ENCODE data around the gene MVB12B.

Gene MVB12B

GRCh38 chr9:126401107-126401506, 74.5 kb downstream of the MVB12B start:
- H3K27me3 ChIP-seq (ENCODE audit: control insufficient read depth in 5 of 5, insufficient read depth in 4 of 5, low read length in 5 of 5), result no peaks in the 10 kb centered on the region
- H3K4me3 ChIP-seq (ENCODE audit: low read depth in 1 of 5, low read length in 5 of 5), result no peak overlapping the region
- no peak overlapping the region for H3K9ac ChIP-seq (ENCODE audit: low read length in 5 of 5)
- H3K27ac ChIP-seq (ENCODE audit: low read depth, low read length), result no peak overlapping the region
- H3K4me1 ChIP-seq (ENCODE audit: control insufficient read depth in 5 of 5, insufficient read depth in 5 of 5, low read length in 5 of 5), result peaks cover 0 to 11% (median 8%) of the 10 kb centered on the region in 5 donors
- peaks cover 0 to 57% (median 26%) of the 10 kb centered on the region in 5 donors for H3K36me3 ChIP-seq (ENCODE audit: control insufficient read depth in 5 of 5, insufficient read depth in 5 of 5, low read length in 5 of 5)
- no peaks in the 10 kb centered on the region for H3K9me3 ChIP-seq (ENCODE audit: control insufficient read depth in 5 of 5, low read length in 5 of 5)

- Histone ChIP-seq H3K9ac (ENCODE audit: low read length in 5 of 5) (no peak overlapping the region), H3K4me3 (ENCODE audit: low read depth in 1 of 5, low read length in 5 of 5) (no peak overlapping the region), H3K27me3 (ENCODE audit: control insufficient read depth in 5 of 5, insufficient read depth in 4 of 5, low read length in 5 of 5) (no peaks in the 10 kb centered on the region), H3K27ac (ENCODE audit: low read depth, low read length) (no peak overlapping the region), H3K9me3 (ENCODE audit: control insufficient read depth in 5 of 5, low read length in 5 of 5) (no peaks in the 10 kb centered on the region), H3K4me1 (ENCODE audit: control insufficient read depth in 5 of 5, insufficient read depth in 5 of 5, low read length in 5 of 5) (peaks cover 0 to 8% (median 3%) of the 10 kb centered on the region in 5 donors), H3K36me3 (ENCODE audit: control insufficient read depth in 5 of 5, insufficient read depth in 5 of 5, low read length in 5 of 5) (peaks cover 0 to 56% (median 26%) of the 10 kb centered on the region in 5 donors)
These were observed 75.0 kb downstream of the MVB12B start for GRCh38 chr9:126401581-126401980.

GRCh38 chr9:126403397-126403796, 76.8 kb downstream of the MVB12B start:
- peaks cover 0 to 4% (median 0%) of the 10 kb centered on the region in 5 donors for H3K4me1 ChIP-seq (ENCODE audit: control insufficient read depth in 5 of 5, insufficient read depth in 5 of 5, low read length in 5 of 5)
- peaks cover 0 to 51% (median 26%) of the 10 kb centered on the region in 5 donors for H3K36me3 ChIP-seq (ENCODE audit: control insufficient read depth in 5 of 5, insufficient read depth in 5 of 5, low read length in 5 of 5)
- H3K27ac ChIP-seq (ENCODE audit: low read depth, low read length), result no peak overlapping the region
- H3K27me3 ChIP-seq (ENCODE audit: control insufficient read depth in 5 of 5, insufficient read depth in 4 of 5, low read length in 5 of 5), result no peaks in the 10 kb centered on the region
- no peaks in the 10 kb centered on the region for H3K9me3 ChIP-seq (ENCODE audit: control insufficient read depth in 5 of 5, low read length in 5 of 5)
- no peak overlapping the region for H3K9ac ChIP-seq (ENCODE audit: low read length in 5 of 5)
- no peak overlapping the region for H3K4me3 ChIP-seq (ENCODE audit: low read depth in 1 of 5, low read length in 5 of 5)

- Histone ChIP-seq H3K9me3 (ENCODE audit: control insufficient read depth in 5 of 5, low read length in 5 of 5) (no peaks in the 10 kb centered on the region), H3K27ac (ENCODE audit: low read depth, low read length) (no peak overlapping the region), H3K4me1 (ENCODE audit: control insufficient read depth in 5 of 5, insufficient read depth in 5 of 5, low read length in 5 of 5) (no peaks in the 10 kb centered on the region), H3K9ac (ENCODE audit: low read length in 5 of 5) (no peak overlapping the region), H3K4me3 (ENCODE audit: low read depth in 1 of 5, low read length in 5 of 5) (no peak overlapping the region), H3K36me3 (ENCODE audit: control insufficient read depth in 5 of 5, insufficient read depth in 5 of 5, low read length in 5 of 5) (peaks cover 0 to 53% (median 28%) of the 10 kb centered on the region in 5 donors), H3K27me3 (ENCODE audit: control insufficient read depth in 5 of 5, insufficient read depth in 4 of 5, low read length in 5 of 5) (no peaks in the 10 kb centered on the region)
These were observed 77.8 kb downstream of the MVB12B start for GRCh38 chr9:126404459-126404858.

GRCh38 chr9:126406075-126406667, 79.5 kb downstream of the MVB12B start:
- Histone ChIP-seq H3K4me1 (ENCODE audit: control insufficient read depth in 5 of 5, insufficient read depth in 5 of 5, low read length in 5 of 5) (no peaks in the 10 kb centered on the region), H3K27me3 (ENCODE audit: control insufficient read depth in 5 of 5, insufficient read depth in 4 of 5, low read length in 5 of 5) (no peaks in the 10 kb centered on the region), H3K9ac (ENCODE audit: low read length in 5 of 5) (no peak overlapping the region), H3K9me3 (ENCODE audit: control insufficient read depth in 5 of 5, low read length in 5 of 5) (no peaks in the 10 kb centered on the region), H3K27ac (ENCODE audit: low read depth, low read length) (no peak overlapping the region), H3K4me3 (ENCODE audit: low read depth in 1 of 5, low read length in 5 of 5) (no peak overlapping the region), H3K36me3 (ENCODE audit: control insufficient read depth in 5 of 5, insufficient read depth in 5 of 5, low read length in 5 of 5) (peaks cover 0 to 44% (median 20%) of the 10 kb centered on the region in 5 donors)

- no peaks in the 10 kb centered on the region for H3K4me1 ChIP-seq (ENCODE audit: control insufficient read depth in 5 of 5, insufficient read depth in 5 of 5, low read length in 5 of 5)
- H3K4me3 ChIP-seq (ENCODE audit: low read depth in 1 of 5, low read length in 5 of 5), result no peak overlapping the region
These were observed 80.7 kb downstream of the MVB12B start for GRCh38 chr9:126407114-126407870.

GRCh38 chr9:126408004-126408403, 81.4 kb downstream of the MVB12B start:
- Histone ChIP-seq H3K27ac (ENCODE audit: low read depth, low read length) (no peak overlapping the region), H3K9ac (ENCODE audit: low read length in 5 of 5) (no peak overlapping the region), H3K4me1 (ENCODE audit: control insufficient read depth in 5 of 5, insufficient read depth in 5 of 5, low read length in 5 of 5) (no peaks in the 10 kb centered on the region)

More at GRCh38 chr9:126407114-126407870, 80.7 kb downstream of the MVB12B start:
- H3K9ac ChIP-seq (ENCODE audit: low read length in 5 of 5), result no peak overlapping the region
- no peaks in the 10 kb centered on the region for H3K9me3 ChIP-seq (ENCODE audit: control insufficient read depth in 5 of 5, low read length in 5 of 5)
- no peaks in the 10 kb centered on the region for H3K27me3 ChIP-seq (ENCODE audit: control insufficient read depth in 5 of 5, insufficient read depth in 4 of 5, low read length in 5 of 5)
- H3K36me3 ChIP-seq (ENCODE audit: control insufficient read depth in 5 of 5, insufficient read depth in 5 of 5, low read length in 5 of 5), result peaks cover 0 to 36% (median 20%) of the 10 kb centered on the region in 5 donors
- no peak overlapping the region for H3K27ac ChIP-seq (ENCODE audit: low read depth, low read length)

GRCh38 chr9:126410229-126410628, 83.6 kb downstream of the MVB12B start:
- Histone ChIP-seq H3K4me1 (ENCODE audit: control insufficient read depth in 5 of 5, insufficient read depth in 5 of 5, low read length in 5 of 5) (no peaks in the 10 kb centered on the region), H3K27me3 (ENCODE audit: control insufficient read depth in 5 of 5, insufficient read depth in 4 of 5, low read length in 5 of 5) (no peaks in the 10 kb centered on the region), H3K9ac (ENCODE audit: low read length in 5 of 5) (no peak overlapping the region), H3K36me3 (ENCODE audit: control insufficient read depth in 5 of 5, insufficient read depth in 5 of 5, low read length in 5 of 5) (peaks cover 0 to 34% (median 17%) of the 10 kb centered on the region in 5 donors), H3K4me3 (ENCODE audit: low read depth in 1 of 5, low read length in 5 of 5) (no peak overlapping the region), H3K27ac (ENCODE audit: low read depth, low read length) (no peak overlapping the region), H3K9me3 (ENCODE audit: control insufficient read depth in 5 of 5, low read length in 5 of 5) (no peaks in the 10 kb centered on the region)

More at GRCh38 chr9:126408004-126408403, 81.4 kb downstream of the MVB12B start:
- Histone ChIP-seq H3K36me3 (ENCODE audit: control insufficient read depth in 5 of 5, insufficient read depth in 5 of 5, low read length in 5 of 5) (peaks cover 0 to 32% (median 18%) of the 10 kb centered on the region in 5 donors), H3K4me3 (ENCODE audit: low read depth in 1 of 5, low read length in 5 of 5) (no peak overlapping the region), H3K27me3 (ENCODE audit: control insufficient read depth in 5 of 5, insufficient read depth in 4 of 5, low read length in 5 of 5) (no peaks in the 10 kb centered on the region), H3K9me3 (ENCODE audit: control insufficient read depth in 5 of 5, low read length in 5 of 5) (no peaks in the 10 kb centered on the region)

GRCh38 chr9:126411225-126411947, 84.8 kb downstream of the MVB12B start:
- H3K27ac ChIP-seq (ENCODE audit: low read depth, low read length), result no peak overlapping the region
- H3K9ac ChIP-seq (ENCODE audit: low read length in 5 of 5), result no peak overlapping the region
- H3K4me3 ChIP-seq (ENCODE audit: low read depth in 1 of 5, low read length in 5 of 5), result no peak overlapping the region
- no peaks in the 10 kb centered on the region for H3K27me3 ChIP-seq (ENCODE audit: control insufficient read depth in 5 of 5, insufficient read depth in 4 of 5, low read length in 5 of 5)
- no peaks in the 10 kb centered on the region for H3K9me3 ChIP-seq (ENCODE audit: control insufficient read depth in 5 of 5, low read length in 5 of 5)
- H3K36me3 ChIP-seq (ENCODE audit: control insufficient read depth in 5 of 5, insufficient read depth in 5 of 5, low read length in 5 of 5), result peaks cover 0 to 38% (median 17%) of the 10 kb centered on the region in 5 donors
- no peaks in the 10 kb centered on the region for H3K4me1 ChIP-seq (ENCODE audit: control insufficient read depth in 5 of 5, insufficient read depth in 5 of 5, low read length in 5 of 5)

GRCh38 chr9:126411948-126412284, 85.3 kb downstream of the MVB12B start:
- H3K4me1 ChIP-seq (ENCODE audit: control insufficient read depth in 5 of 5, insufficient read depth in 5 of 5, low read length in 5 of 5), result no peaks in the 10 kb centered on the region
- no peak overlapping the region for H3K4me3 ChIP-seq (ENCODE audit: low read depth in 1 of 5, low read length in 5 of 5)
- peaks cover 0 to 41% (median 17%) of the 10 kb centered on the region in 5 donors for H3K36me3 ChIP-seq (ENCODE audit: control insufficient read depth in 5 of 5, insufficient read depth in 5 of 5, low read length in 5 of 5)
- H3K27ac ChIP-seq (ENCODE audit: low read depth, low read length), result no peak overlapping the region
- no peaks in the 10 kb centered on the region for H3K9me3 ChIP-seq (ENCODE audit: control insufficient read depth in 5 of 5, low read length in 5 of 5)
- H3K27me3 ChIP-seq (ENCODE audit: control insufficient read depth in 5 of 5, insufficient read depth in 4 of 5, low read length in 5 of 5), result no peaks in the 10 kb centered on the region
- H3K9ac ChIP-seq (ENCODE audit: low read length in 5 of 5), result no peak overlapping the region
